Epithelial cell of esophagus (primary cell): ENCODE measurements around the gene PIPOX.

Experiments used
- DNase-seq: peaks from one replicate; pipeline ENCODE4 v3.0.0; 2010; ENCODE audit warnings: low read depth
- H3K4me3 ChIP-seq: 2 replicates; pipeline ENCODE4 v1.5.1; 2011; ENCODE audit warnings: mild to moderate bottlenecking, low read length, control low read depth
- CTCF ChIP-seq: IDR thresholded peaks from 2 replicates; pipeline ENCODE4 v1.5.1; 2011; ENCODE audit warnings: low read depth, mild to moderate bottlenecking, low read length, control low read depth, inconsistent platforms; ENCODE audit not compliant: insufficient read depth; ENCODE audit errors: missing control alignments

PIPOX gene

DNA sequence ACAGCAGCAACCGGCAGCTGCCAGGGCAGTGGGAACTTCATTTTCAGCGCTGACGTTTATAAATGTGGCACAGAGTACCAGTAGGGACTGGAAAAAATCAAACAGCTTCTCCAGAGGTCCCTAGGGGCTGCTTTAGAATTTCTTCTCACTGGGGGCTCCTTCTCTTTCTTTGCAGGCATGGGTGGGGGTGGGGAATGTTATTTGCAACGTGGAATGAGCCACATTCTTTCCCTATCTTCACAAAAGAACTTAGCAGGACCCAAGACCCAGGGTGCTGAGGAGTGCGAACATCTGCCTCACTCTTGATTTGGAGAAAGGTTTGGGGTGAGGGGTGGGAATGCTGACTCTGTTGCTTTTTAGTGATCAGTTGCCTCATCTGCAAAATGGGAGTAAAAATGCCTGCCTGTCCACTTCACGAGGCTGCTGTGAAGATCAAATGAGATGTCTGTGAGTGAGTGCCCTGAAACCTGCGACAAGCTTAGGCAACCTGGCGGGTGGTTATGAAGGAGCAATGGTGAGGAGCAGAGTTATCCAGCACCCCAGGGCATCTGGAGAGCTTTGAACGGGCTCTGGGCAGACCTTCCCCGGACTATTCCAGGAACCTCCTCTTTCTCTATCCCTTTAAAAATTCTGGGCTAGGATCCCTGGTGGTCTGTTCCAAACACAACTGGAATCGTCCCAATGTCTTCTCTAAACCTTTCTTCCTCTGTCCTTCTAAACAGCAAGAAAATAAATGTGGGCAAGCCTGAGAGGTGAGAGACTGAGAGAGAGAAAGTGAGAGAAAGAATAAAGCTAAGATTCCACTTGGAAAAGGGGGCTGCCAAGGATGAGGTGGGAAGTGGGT lies 10.7 kb upstream of the PIPOX start:
- H3K4me3 ChIP-seq, result no peak overlapping the region
- DNase-seq, result no peak
- TF ChIP-seq CTCF, result no peak

DNA sequence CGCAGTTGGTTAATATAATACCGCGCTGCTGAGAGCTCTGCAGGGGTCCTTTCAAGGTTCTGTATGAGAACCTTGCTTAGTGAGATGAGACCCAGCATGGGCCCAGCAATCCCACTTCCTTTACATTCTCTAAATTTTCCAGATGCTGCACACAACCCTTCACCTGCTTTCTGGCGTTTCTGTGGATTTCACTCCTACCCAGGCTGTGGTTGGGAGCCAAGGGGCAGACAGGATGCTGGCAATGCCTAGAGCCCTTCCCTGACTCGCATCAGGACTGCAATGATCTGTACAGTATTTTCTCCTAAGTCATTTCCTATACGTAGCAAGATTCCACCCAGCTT lies 10.1 kb upstream of the PIPOX start:
- DNase-seq, result no peak
- no peak for TF ChIP-seq CTCF
- no peak overlapping the region for H3K4me3 ChIP-seq

GRCh38 chr17:29034510-29034909 lies 8.4 kb upstream of the PIPOX start:
- DNase-seq, result no peak
- no peak overlapping the region for H3K4me3 ChIP-seq
- no peak for TF ChIP-seq CTCF

GRCh38 chr17:29036584-29036983 lies 6.4 kb upstream of the PIPOX start:
- no peak overlapping the region for H3K4me3 ChIP-seq
- TF ChIP-seq CTCF, result no peak
- DNase-seq, result no peak

GRCh38 chr17:29037739-29038084 lies 5.2 kb upstream of the PIPOX start:
- no peak for DNase-seq
- TF ChIP-seq CTCF, result no peak
- no peak overlapping the region for H3K4me3 ChIP-seq

- DNase-seq, result no peak
- H3K4me3 ChIP-seq, result no peak overlapping the region
- no peak for TF ChIP-seq CTCF
Observed at GRCh38 chr17:29038085-29038795, 4.7 kb upstream of the PIPOX start.
